Activated B cell treated with CpG ODN at 0.5 μM for 24 hours (primary cell): ENCODE measurements around the gene DCT. TPM values are rescaled to one million over a fixed set of nuclear protein-coding genes. Genes with fewer than 3 reads are reported as not detected.

Experiments used
- ATAC-seq: fragments of 200-7000 bp; cut with Tn5 transposase; one replicate; pipeline ENCODE4 v1.10.0; 2021; ENCODE audit warnings: low read depth, mild to moderate bottlenecking, moderate library complexity
- CTCF ChIA-PET: fragments of 350-600 bp; sonication (Branson Sonifier 250); formaldehyde crosslinking; loops from one replicate; lab custom pipeline; 2021; ENCODE audit warnings: antibody characterized with exemption; lab: Charles Lee
- POLR2A ChIA-PET: fragments of 350-600 bp; sonication (Branson Sonifier 250); formaldehyde crosslinking; loops from one replicate; lab custom pipeline; 2021; ENCODE audit warnings: antibody characterized with exemption; lab: Charles Lee
- DNase-seq: peaks from one replicate; pipeline ENCODE4 v3.0.0; 2022
- H3K27ac Mint-ChIP-seq: one replicate; pipeline ENCODE4 v1.8.0; 2020; ENCODE audit warnings: mixed read lengths
- H3K27me3 Mint-ChIP-seq: one replicate; pipeline ENCODE4 v1.8.0; 2021; ENCODE audit warnings: mixed read lengths
- H3K36me3 Mint-ChIP-seq: one replicate; pipeline ENCODE4 v1.8.0; 2021; ENCODE audit warnings: low read depth, mixed read lengths
- H3K4me1 Mint-ChIP-seq: one replicate; pipeline ENCODE4 v1.8.0; 2021; ENCODE audit warnings: mixed read lengths
- H3K4me3 Mint-ChIP-seq: one replicate; pipeline ENCODE4 v1.8.0; 2020; ENCODE audit warnings: mild to moderate bottlenecking, mixed read lengths
- H3K9me3 Mint-ChIP-seq: one replicate; pipeline ENCODE4 v1.8.0; 2020; ENCODE audit warnings: mixed read lengths
- CTCF ChIP-seq: fragments of 200-600 bp; IDR thresholded peaks from one replicate; pipeline ENCODE4 v1.8.0; 2022; ENCODE audit warnings: antibody characterized with exemption, mild to moderate bottlenecking
- intact Hi-C: fragments of 100-400 bp; cut with micrococcal nuclease; formaldehyde crosslinking; loops from one replicate; pipeline ENCODE4 v1.15.1; 2024
- total RNA-seq: library from RNA; stranded (reverse); gene quantifications from 2 replicates; pipeline ENCODE4 v1.2.3, GENCODE V29; 2022

The DCT gene
- total RNA-seq, 1 donor from 2014 or later = 0.09 TPM

- intact Hi-C loops = loop anchor here (1.0 to 10.0 kb wide), 4 partner anchors 114 to 1039 kb away; no protein-coding TSS in a partner anchor
- H3K27me3 Mint-ChIP-seq = peaks cover 7% of the 10 kb centered on the region
- no peaks in the 10 kb centered on the region for H3K36me3 Mint-ChIP-seq
- POLR2A ChIA-PET = interaction anchor here (1.0 kb wide), 1 partner anchor 182 kb away, joined by 3 read pairs; no protein-coding TSS in a partner anchor
- peaks cover 12% of the 10 kb centered on the region for H3K4me1 Mint-ChIP-seq
- DNase-seq (no peak), ATAC-seq (peak; percentile 70)
- no peak for TF ChIP-seq CTCF
- CTCF ChIA-PET = interaction anchor here (0.9 to 9.4 kb wide), 9 partner anchors 11 to 969 kb away, joined by 3 to 240 read pairs (median 3); partner anchors contain the start of gene TGDS
- H3K27ac Mint-ChIP-seq = no peak overlapping the region
- no peaks in the 10 kb centered on the region for H3K9me3 Mint-ChIP-seq
- H3K4me3 Mint-ChIP-seq = no peak overlapping the region
These were observed 43.8 kb downstream of the DCT start for GRCh38 chr13:94435604-94436226.

DNA sequence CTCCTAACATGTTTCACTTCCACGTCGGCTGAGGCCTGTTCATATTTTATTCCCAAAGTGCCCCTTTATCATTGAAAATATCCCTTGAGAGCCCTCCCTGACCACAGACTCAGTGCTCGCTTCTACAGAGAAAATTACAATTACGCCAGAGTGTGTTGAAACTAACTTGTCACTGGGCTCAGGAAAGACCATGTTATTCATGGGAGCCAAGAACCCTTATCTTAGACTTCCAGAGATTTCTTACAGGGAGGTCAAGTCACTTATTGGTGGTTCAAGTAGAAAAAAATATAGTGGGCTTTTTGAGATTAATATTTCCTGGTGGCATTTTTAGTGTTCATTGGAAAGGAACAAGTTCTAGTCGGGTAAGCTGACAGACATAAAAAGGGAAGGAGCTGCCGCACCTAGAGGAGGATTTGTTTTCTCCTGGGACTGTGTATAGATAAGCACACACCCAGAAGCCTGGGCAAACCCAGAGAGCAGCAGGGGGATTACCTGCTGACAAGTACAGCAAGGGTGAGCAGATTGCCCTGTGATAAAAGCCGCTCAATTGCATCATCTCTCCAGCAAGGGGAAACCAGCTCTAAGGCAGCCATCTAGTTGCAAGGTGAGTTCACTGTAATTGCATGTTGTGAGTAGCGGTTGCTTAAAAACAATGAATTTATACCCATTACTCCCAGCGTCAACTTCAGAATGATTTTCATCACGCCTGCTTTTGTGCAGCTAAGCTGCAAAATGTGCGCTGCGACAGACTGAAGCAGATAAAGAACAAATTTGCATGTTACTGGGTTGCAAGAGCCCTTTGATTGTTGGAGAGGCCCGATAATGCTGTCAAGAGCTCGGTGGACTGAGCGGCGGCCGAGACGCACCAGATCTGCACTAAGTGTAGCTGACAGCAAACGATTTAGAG, 46.2 kb downstream of the DCT start:
- TF ChIP-seq CTCF = no peak
- intact Hi-C loops = loop anchor here (10.0 kb wide), 2 partner anchors 971 to 1041 kb away; no protein-coding TSS in a partner anchor
- DNase-seq (no peak), ATAC-seq (peak; percentile 91)
- H3K36me3 Mint-ChIP-seq = no peaks in the 10 kb centered on the region
- peaks cover 2% of the 10 kb centered on the region for H3K27me3 Mint-ChIP-seq
- ChIA-PET POLR2A (no interaction called here), CTCF (interaction anchor here (0.6 to 9.4 kb wide), 2 partner anchors 184 to 274 kb away, joined by 4 to 240 read pairs; no protein-coding TSS in a partner anchor)
- H3K9me3 Mint-ChIP-seq = no peaks in the 10 kb centered on the region
- no peak overlapping the region for H3K4me3 Mint-ChIP-seq
- H3K4me1 Mint-ChIP-seq = peaks cover 12% of the 10 kb centered on the region
- H3K27ac Mint-ChIP-seq = no peak overlapping the region

- H3K4me1 Mint-ChIP-seq = peaks cover 12% of the 10 kb centered on the region
- CTCF ChIA-PET = interaction anchor here (9.4 kb wide), 1 partner anchor 185 kb away, joined by 240 read pairs; no protein-coding TSS in a partner anchor
- ATAC-seq (no peak), DNase-seq (no peak)
- POLR2A ChIA-PET = no interaction called here
- H3K27me3 Mint-ChIP-seq = peaks cover 5% of the 10 kb centered on the region
- TF ChIP-seq CTCF = no peak
- intact Hi-C loops = loop anchor here (10.0 kb wide), 2 partner anchors 973 to 1043 kb away; no protein-coding TSS in a partner anchor
- no peak overlapping the region for H3K27ac Mint-ChIP-seq
- no peak overlapping the region for H3K4me3 Mint-ChIP-seq
- H3K9me3 Mint-ChIP-seq = no peaks in the 10 kb centered on the region
- no peaks in the 10 kb centered on the region for H3K36me3 Mint-ChIP-seq
These were observed 47.5 kb downstream of the DCT start for GRCh38 chr13:94431987-94432386.

DNA sequence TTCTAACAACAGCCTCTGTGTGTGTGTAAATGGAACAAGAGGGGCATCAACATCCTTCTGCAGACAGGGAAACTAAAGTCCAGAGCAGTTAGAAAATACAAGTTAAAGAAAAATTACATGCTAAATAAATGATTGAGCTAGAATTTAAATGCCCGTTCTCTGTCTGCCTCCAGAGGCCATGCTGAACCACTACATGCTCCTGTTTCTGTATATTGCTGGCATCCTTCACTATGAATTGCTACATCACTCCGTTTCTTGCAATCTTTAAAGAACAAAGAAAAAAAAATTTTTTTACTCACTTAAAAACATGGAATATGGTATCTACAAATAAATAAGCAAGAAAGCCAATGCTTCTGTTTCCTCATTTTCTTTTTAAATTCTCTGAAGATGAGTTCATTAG, 47.9 kb downstream of the DCT start:
- intact Hi-C loops = loop anchor here (10.0 kb wide), 2 partner anchors 973 to 1043 kb away; no protein-coding TSS in a partner anchor
- Mint-ChIP-seq H3K4me1 (peaks cover 12% of the 10 kb centered on the region), H3K27me3 (peaks cover 5% of the 10 kb centered on the region), H3K27ac (no peak overlapping the region), H3K9me3 (no peaks in the 10 kb centered on the region), H3K4me3 (no peak overlapping the region), H3K36me3 (no peaks in the 10 kb centered on the region)
- no peak for TF ChIP-seq CTCF
- POLR2A ChIA-PET = no interaction called here
- CTCF ChIA-PET = interaction anchor here (9.4 kb wide), 1 partner anchor 185 kb away, joined by 240 read pairs; no protein-coding TSS in a partner anchor
- no peak for DNase-seq
- no peak for ATAC-seq
